Breast epithelium (tissue), 3 donors: ENCODE measurements around the gene HEXD.

Experiments used
- POLR2AphosphoS5 ChIP-seq, 3 donors: sonication (generic); formaldehyde crosslinking; IDR thresholded peaks; one replicate each; pipeline ENCODE4 v1.6.1; 2017; ENCODE audit warnings: antibody characterized with exemption in 3 of 3
- TF ChIP-seq, protein P1 (sequence below), 3 donors: fragments of 450-650 bp; IDR thresholded peaks; one replicate each; pipeline ENCODE4 v1.5.1; 2016 to 2017; ENCODE audit warnings: antibody characterized with exemption in 3 of 3, mild to moderate bottlenecking in 3 of 3, moderate library complexity in 3 of 3

- no peak for TF ChIP-seq POLR2AphosphoS5 (IDR thresholded peaks at IDR 0.05)
- TF ChIP-seq, protein P1, sequence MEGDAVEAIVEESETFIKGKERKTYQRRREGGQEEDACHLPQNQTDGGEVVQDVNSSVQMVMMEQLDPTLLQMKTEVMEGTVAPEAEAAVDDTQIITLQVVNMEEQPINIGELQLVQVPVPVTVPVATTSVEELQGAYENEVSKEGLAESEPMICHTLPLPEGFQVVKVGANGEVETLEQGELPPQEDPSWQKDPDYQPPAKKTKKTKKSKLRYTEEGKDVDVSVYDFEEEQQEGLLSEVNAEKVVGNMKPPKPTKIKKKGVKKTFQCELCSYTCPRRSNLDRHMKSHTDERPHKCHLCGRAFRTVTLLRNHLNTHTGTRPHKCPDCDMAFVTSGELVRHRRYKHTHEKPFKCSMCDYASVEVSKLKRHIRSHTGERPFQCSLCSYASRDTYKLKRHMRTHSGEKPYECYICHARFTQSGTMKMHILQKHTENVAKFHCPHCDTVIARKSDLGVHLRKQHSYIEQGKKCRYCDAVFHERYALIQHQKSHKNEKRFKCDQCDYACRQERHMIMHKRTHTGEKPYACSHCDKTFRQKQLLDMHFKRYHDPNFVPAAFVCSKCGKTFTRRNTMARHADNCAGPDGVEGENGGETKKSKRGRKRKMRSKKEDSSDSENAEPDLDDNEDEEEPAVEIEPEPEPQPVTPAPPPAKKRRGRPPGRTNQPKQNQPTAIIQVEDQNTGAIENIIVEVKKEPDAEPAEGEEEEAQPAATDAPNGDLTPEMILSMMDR (IDR thresholded peaks at IDR 0.05) = no peak
These were observed 73.0 kb downstream of the HEXD start for GRCh38 chr17:82491196-82491530.
